Stimulated activated naive CD8-positive, alpha-beta T cell treated with anti-CD3 and anti-CD28 coated beads, Interleukin-15, amount 100 ng/mL, for 72 hours (primary cell): ENCODE results near the gene ABCC4.

Experiments used
- ATAC-seq: fragments of 150-1000 bp; cut with Tn5 transposase; 2 replicates; pipeline ENCODE4 v1.10.0; 2021; ENCODE audit warnings: mild to moderate bottlenecking, moderate library complexity
- DNase-seq, 2 donors: peaks; one replicate each; pipeline ENCODE4 v3.0.0; 2021 to 2022
- H3K27ac Mint-ChIP-seq, 2 donors: one replicate each; pipeline ENCODE4 v1.8.0; 2022; ENCODE audit warnings: mild to moderate bottlenecking in 2 of 2, mixed read lengths in 2 of 2, moderate library complexity in 2 of 2
- H3K27me3 Mint-ChIP-seq: one replicate; pipeline ENCODE4 v1.8.0; 2022; ENCODE audit warnings: mixed read lengths
- H3K4me1 Mint-ChIP-seq: one replicate; pipeline ENCODE4 v1.8.0; 2022; ENCODE audit warnings: mild to moderate bottlenecking, mixed read lengths
- H3K4me3 Mint-ChIP-seq, 2 donors: one replicate each; pipeline ENCODE4 v1.8.0; 2022; ENCODE audit warnings: mild to moderate bottlenecking in 2 of 2, mixed read lengths in 2 of 2, moderate library complexity in 1 of 2
- H3K9me3 Mint-ChIP-seq, 2 donors: one replicate each; pipeline ENCODE4 v1.8.0; 2022; ENCODE audit warnings: mixed read lengths in 2 of 2

ABCC4 gene

DNA sequence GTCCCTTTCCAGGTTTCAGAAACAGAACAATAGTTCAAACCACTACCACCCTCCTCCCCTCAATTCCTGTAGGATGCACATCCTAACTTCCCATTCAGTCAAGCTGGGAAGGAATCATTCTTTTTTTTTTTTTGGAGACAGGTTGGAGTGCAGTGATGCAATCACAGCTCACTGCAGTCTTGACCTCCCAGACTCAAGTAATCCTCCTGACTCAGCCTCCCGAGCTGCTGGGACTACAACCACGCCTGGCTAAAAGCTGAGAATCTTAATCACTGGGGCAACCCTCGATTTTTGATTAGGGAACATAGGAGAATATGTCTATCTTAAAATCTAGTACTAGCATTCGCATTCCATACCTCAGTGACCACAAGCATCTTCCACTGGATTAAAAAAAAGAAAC, 146.2 kb downstream of the ABCC4 start:
- Mint-ChIP-seq H3K4me1 (no peaks in the 10 kb centered on the region), H3K27ac (no peak overlapping the region), H3K4me3 (no peak overlapping the region), H3K9me3 (no peaks in the 10 kb centered on the region), H3K27me3 (no peaks in the 10 kb centered on the region)
- DNase-seq (no peak), ATAC-seq (no peak)

DNA sequence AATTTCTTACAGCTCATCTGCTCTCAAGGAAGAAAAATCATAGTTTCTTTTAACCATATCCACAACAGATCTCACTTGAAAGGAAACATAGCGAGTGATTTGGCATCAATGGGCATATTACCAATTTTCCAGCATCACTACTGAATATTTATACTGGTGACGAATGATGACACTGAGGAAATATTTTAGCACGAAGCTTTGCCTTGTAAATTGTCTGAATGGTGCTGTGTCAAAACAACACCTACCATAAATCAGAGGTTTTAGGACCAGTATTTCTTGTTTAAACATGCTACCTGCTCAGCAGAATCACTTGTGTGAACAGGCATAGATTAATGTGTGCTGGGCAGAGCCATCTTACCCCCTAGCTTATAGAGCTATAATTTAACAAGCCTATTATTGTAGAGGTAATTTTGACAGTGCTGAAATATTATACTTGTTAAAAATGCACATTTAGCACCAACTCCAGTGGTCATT, 146.8 kb downstream of the ABCC4 start:
- Mint-ChIP-seq H3K27ac (no peak overlapping the region), H3K27me3 (no peaks in the 10 kb centered on the region), H3K9me3 (no peaks in the 10 kb centered on the region), H3K4me3 (no peak overlapping the region), H3K4me1 (no peaks in the 10 kb centered on the region)
- DNase-seq = no peak
- ATAC-seq = no peak

DNA sequence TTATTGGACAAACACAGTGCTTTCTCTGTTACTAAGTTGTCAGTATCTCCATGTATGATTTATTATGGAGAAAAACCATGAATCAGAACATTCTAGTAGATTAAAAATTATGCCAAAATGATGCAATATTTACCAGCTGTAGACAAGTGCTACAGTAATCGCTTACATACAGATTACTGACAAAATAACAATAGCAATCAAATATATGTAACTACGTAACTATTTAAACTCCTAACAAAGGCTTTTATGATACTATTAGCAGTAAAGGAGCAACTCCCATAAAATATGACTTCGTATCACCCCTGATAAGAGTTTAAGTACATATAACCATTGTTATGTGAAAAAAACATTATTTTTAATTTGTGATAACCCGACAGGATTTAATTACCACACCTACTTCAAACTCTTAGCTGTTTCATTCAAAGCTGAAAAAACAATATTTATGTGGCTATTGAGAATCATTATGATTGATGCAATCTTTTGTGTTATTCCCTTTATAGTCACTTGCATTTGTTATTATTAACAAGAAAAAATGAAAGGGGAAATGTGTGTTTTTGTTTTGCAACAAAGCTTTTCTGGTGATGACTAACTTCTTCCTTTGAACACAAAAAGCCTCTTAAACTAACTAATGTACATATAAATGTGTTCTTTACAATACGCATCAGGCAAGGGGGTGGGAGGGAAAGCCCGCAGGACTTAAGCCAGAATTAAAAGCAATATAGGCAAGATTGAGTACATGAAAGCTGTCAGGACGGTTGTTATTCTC, 147.4 kb downstream of the ABCC4 start:
- no peak overlapping the region for H3K27ac Mint-ChIP-seq
- no peak for ATAC-seq
- DNase-seq = no peak
- no peaks in the 10 kb centered on the region for H3K9me3 Mint-ChIP-seq
- no peaks in the 10 kb centered on the region for H3K27me3 Mint-ChIP-seq
- no peaks in the 10 kb centered on the region for H3K4me1 Mint-ChIP-seq
- H3K4me3 Mint-ChIP-seq = no peak overlapping the region

DNA sequence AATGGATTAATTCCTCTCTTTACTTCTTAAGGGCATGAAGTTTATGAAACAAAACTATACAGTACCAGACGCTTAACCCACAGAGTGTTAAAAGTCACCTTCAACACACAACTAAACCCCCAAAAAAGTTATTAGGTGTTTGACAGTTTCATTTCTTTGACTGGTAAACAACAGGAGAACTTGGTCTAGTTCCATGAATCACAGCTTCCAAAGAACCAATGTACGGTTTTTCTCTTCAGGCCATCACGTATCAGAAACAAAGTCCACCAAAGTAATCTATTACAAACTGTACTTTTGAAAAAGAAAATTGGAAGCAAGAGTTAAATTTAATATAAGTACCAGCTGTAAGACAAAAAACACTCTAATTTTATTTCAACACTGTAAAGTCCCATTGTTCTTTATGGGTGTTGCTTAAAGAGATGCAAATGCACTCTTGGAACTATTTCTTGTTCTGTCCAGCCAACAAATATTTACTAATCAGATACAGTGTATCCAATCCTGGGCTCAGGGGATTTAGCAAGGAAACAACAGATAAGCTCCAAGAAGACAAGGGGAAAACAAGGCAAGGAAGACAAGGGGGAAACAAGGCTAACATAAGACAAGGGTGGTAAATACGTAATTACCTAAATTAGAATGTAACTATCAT, 149.2 kb downstream of the ABCC4 start:
- no peaks in the 10 kb centered on the region for H3K27me3 Mint-ChIP-seq
- no peaks in the 10 kb centered on the region for H3K9me3 Mint-ChIP-seq
- ATAC-seq (no peak), DNase-seq (no peak)
- H3K4me3 Mint-ChIP-seq = no peak overlapping the region
- no peaks in the 10 kb centered on the region for H3K4me1 Mint-ChIP-seq
- no peak overlapping the region for H3K27ac Mint-ChIP-seq

DNA sequence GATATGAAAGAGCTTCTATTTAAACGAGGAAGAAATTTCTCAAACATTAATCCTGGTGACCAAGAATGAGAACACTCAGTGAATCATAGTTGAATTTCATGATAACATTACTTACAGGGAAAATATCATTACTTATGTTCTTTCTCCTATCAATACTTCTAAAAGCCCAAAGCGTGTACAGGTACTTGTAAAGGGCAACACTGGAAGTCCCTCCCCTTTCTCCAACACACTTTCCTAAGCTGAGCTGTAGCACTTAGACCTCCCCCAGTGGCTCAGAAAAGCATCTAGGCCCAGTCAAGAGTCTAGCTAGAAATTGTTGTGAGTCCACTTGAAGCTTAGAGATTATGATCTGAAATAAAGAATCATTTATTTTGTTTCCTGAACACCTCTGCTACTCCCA, 150.7 kb downstream of the ABCC4 start:
- Mint-ChIP-seq H3K4me3 (no peak overlapping the region), H3K27ac (peak overlapping the region in 1 of 2 donors; percentile 74), H3K4me1 (no peaks in the 10 kb centered on the region), H3K9me3 (no peaks in the 10 kb centered on the region), H3K27me3 (no peaks in the 10 kb centered on the region)
- ATAC-seq (no peak), DNase-seq (no peak)

- no peak overlapping the region for H3K4me3 Mint-ChIP-seq
- DNase-seq = no peak
- peaks cover 0 to 5% of the 10 kb centered on the region in 2 donors for H3K9me3 Mint-ChIP-seq
- H3K27me3 Mint-ChIP-seq = no peaks in the 10 kb centered on the region
- no peak for ATAC-seq
- no peak overlapping the region for H3K27ac Mint-ChIP-seq
- H3K4me1 Mint-ChIP-seq = peaks cover 5% of the 10 kb centered on the region
Measured at GRCh38 chr13:95146486-95146885, 154.8 kb downstream of the ABCC4 start.

GRCh38 chr13:95145587-95145986, 155.7 kb downstream of the ABCC4 start:
- H3K4me3 Mint-ChIP-seq = no peak overlapping the region
- peaks cover 0 to 5% of the 10 kb centered on the region in 2 donors for H3K9me3 Mint-ChIP-seq
- H3K27me3 Mint-ChIP-seq = no peaks in the 10 kb centered on the region
- no peak overlapping the region for H3K27ac Mint-ChIP-seq
- H3K4me1 Mint-ChIP-seq = peaks cover 5% of the 10 kb centered on the region
- ATAC-seq (no peak), DNase-seq (no peak)

DNA sequence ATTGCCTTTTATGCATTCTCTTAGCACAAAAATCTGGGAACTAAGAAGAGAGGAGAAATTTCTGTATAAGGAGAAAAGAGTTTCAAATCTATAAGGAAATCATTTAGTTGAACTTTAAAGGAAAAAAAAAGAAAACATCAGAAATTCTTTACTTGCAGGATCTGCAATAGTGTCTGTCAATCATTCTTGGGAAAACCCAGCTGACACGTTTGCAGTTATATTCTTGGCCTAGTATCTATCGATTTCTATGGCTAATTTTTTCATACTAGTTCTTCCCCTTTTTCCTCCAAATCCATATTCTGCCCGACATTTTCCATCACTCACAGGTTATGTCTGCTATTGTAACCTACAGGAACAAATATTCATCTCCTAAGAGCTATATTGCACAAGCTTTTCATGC, 160.7 kb downstream of the ABCC4 start:
- H3K27ac Mint-ChIP-seq = no peak overlapping the region
- no peak for DNase-seq
- no peak overlapping the region for H3K4me3 Mint-ChIP-seq
- no peaks in the 10 kb centered on the region for H3K27me3 Mint-ChIP-seq
- no peak for ATAC-seq
- peaks cover 0 to 5% of the 10 kb centered on the region in 2 donors for H3K9me3 Mint-ChIP-seq
- peaks cover 5% of the 10 kb centered on the region for H3K4me1 Mint-ChIP-seq

DNA sequence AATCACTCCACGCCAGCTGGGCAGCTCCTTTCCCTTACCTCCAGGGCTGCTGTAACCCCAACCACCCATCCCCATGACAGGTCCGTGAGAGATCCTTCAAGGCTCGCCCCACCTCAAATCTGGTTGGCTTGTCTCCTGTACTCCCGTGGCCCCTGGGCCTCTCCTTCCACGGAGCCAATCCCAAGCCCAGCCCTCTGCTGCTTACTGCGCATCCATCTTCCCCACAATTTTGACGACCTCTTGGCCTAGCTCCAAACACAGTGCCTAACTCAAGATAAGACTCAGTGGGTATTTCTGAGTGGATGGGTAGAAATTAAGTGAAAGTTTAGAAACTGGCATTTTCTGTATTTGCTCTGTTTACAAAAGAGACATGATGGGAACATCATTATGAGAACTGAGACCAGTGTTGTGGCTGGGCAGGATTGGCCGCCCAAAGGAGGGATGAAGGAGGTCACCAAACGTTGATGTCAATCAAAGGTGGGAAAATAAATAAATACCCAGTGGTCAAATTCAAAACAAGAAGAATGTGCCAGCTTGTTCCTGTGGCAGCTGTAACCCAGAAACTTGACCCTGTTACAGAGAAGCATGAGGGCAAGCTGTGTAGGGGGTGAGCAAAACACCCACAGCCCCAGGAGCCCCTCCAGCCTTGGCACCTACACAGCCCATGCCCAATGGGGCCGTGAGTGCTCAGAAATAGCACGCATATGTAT, 162.2 kb downstream of the ABCC4 start:
- DNase-seq = no peak
- H3K27me3 Mint-ChIP-seq = no peaks in the 10 kb centered on the region
- no peak overlapping the region for H3K27ac Mint-ChIP-seq
- no peak overlapping the region for H3K4me3 Mint-ChIP-seq
- no peaks in the 10 kb centered on the region for H3K4me1 Mint-ChIP-seq
- no peak for ATAC-seq
- H3K9me3 Mint-ChIP-seq = no peaks in the 10 kb centered on the region

GRCh38 chr13:95137096-95137495, 164.2 kb downstream of the ABCC4 start:
- peak; percentile 59 for ATAC-seq
- Mint-ChIP-seq H3K4me3 (no peak overlapping the region), H3K9me3 (no peaks in the 10 kb centered on the region), H3K27me3 (no peaks in the 10 kb centered on the region), H3K27ac (no peak overlapping the region), H3K4me1 (no peaks in the 10 kb centered on the region)
- no peak for DNase-seq

DNA sequence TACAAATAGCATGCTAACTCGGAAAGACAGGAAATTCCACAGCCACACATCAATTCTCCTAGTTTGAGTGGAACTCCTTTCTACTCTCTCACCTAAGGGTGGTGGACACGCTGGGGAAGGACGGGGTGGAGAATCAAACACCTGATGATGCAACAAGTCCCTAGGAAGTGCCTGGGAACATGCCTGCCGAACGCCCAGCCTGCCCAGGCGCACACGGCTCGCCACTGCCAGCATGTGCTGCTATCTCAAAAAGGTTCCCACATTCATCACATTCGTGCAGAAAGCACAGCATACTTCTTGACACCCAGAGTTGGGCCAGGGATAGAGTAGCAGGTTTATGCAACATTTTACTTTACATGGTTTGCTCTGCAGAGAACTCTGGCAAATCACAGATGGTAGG, 164.6 kb downstream of the ABCC4 start:
- Mint-ChIP-seq H3K4me3 (no peak overlapping the region), H3K9me3 (no peaks in the 10 kb centered on the region), H3K27me3 (no peaks in the 10 kb centered on the region), H3K27ac (no peak overlapping the region), H3K4me1 (no peaks in the 10 kb centered on the region)
- DNase-seq = no peak
- no peak for ATAC-seq

GRCh38 chr13:95133498-95133897, 167.8 kb downstream of the ABCC4 start:
- Mint-ChIP-seq H3K27me3 (no peaks in the 10 kb centered on the region), H3K4me3 (no peak overlapping the region), H3K27ac (no peak overlapping the region), H3K4me1 (no peaks in the 10 kb centered on the region), H3K9me3 (no peaks in the 10 kb centered on the region)
- no peak for ATAC-seq
- DNase-seq = no peak

- Mint-ChIP-seq H3K4me3 (no peak overlapping the region), H3K27me3 (no peaks in the 10 kb centered on the region)
- no peak for ATAC-seq
Measured at GRCh38 chr13:95129004-95129403, 172.2 kb downstream of the ABCC4 start.

GRCh38 chr13:95128045-95128643, 173.1 kb downstream of the ABCC4 start:
- no peaks in the 10 kb centered on the region for H3K9me3 Mint-ChIP-seq
- ATAC-seq (no peak), DNase-seq (no peak)
- H3K27me3 Mint-ChIP-seq = no peaks in the 10 kb centered on the region
- no peak overlapping the region for H3K4me3 Mint-ChIP-seq
- no peak overlapping the region for H3K27ac Mint-ChIP-seq
- peaks cover under 1% of the 10 kb centered on the region for H3K4me1 Mint-ChIP-seq

More at GRCh38 chr13:95129004-95129403, 172.2 kb downstream of the ABCC4 start:
- Mint-ChIP-seq H3K4me1 (no peaks in the 10 kb centered on the region), H3K27ac (no peak overlapping the region), H3K9me3 (no peaks in the 10 kb centered on the region)
- no peak for DNase-seq

DNA sequence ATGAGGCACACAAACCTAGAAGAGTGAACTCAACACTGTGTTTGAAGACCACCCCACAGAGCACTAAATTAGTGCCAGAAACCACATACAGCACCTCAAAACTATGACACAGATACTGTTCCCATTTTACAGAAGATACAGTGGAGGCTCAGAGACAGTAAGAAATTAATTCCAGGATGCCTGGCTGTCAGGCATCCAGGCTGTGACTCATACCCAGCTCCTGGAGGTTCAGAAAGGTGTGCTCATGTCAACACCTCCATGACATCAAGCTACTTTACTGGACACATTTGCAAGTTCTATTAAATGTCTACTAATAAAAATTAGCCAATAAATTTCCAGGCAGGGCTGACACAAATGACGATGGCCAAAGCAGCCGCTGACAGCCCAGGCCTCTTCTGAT, 176.3 kb downstream of the ABCC4 start:
- ATAC-seq (no peak), DNase-seq (no peak)
- Mint-ChIP-seq H3K27ac (no peak overlapping the region), H3K9me3 (peaks cover 0 to 4% of the 10 kb centered on the region in 2 donors), H3K4me3 (no peak overlapping the region), H3K27me3 (no peaks in the 10 kb centered on the region), H3K4me1 (peaks cover 14% of the 10 kb centered on the region)

- H3K27ac Mint-ChIP-seq = peak overlapping the region in 1 of 2 donors; percentile 51
- no peak overlapping the region for H3K4me3 Mint-ChIP-seq
- no peaks in the 10 kb centered on the region for H3K27me3 Mint-ChIP-seq
- peaks cover 14% of the 10 kb centered on the region for H3K4me1 Mint-ChIP-seq
- no peak for DNase-seq
- ATAC-seq = no peak
- peaks cover 0 to 4% of the 10 kb centered on the region in 2 donors for H3K9me3 Mint-ChIP-seq
Measured at GRCh38 chr13:95123726-95124125, 177.5 kb downstream of the ABCC4 start.
